ENCODE results near the gene ST7.

- TF ChIP-seq EP300 (IDR thresholded peaks at IDR 0.05) (no peak), POLR2A (IDR thresholded peaks at IDR 0.05) (no peak), CTCF (IDR thresholded peaks at IDR 0.05) (no peak)
These were observed 162.9 kb downstream of the ST7 start for GRCh38 chr7:117116211-117116610.
